Aorta (tissue), 5 donors: ENCODE data around the gene CD8B2. TPM values are rescaled to one million over a fixed set of nuclear protein-coding genes. Genes with fewer than 3 reads are reported as not detected.
"Not testable (repeated sequence)": the region's sequence is repeated elsewhere in the genome, so short reads cannot be mapped to it uniquely, and the experiment has no call there.

Experiments used
- ATAC-seq: fragments of 200-7000 bp; cut with Tn5 transposase; one replicate; pipeline ENCODE4 v1.9.1; 2022; ENCODE audit warnings: moderate library complexity; ENCODE audit not compliant: low FRiP score
- DNase-seq, 2 donors: peaks; one replicate each; pipeline ENCODE4 v3.0.0-alpha.2; 2020
- H3K27ac ChIP-seq, 2 donors: one replicate each; pipeline ENCODE4 v1.5.1; 2013; ENCODE audit warnings: low read length in 2 of 2, mild to moderate bottlenecking in 2 of 2, moderate library complexity in 2 of 2, control low read depth in 1 of 2, inconsistent platforms in 1 of 2, low read depth in 1 of 2
- H3K27me3 ChIP-seq, 2 donors: one replicate each; pipeline ENCODE4 v1.6.1; 2013; ENCODE audit warnings: control low read depth in 1 of 2, low read length in 1 of 2, mild to moderate bottlenecking in 1 of 2, moderate library complexity in 1 of 2; ENCODE audit not compliant: insufficient read depth in 2 of 2, control insufficient read depth in 1 of 2
- H3K36me3 ChIP-seq, 2 donors: one replicate each; pipeline ENCODE4 v1.6.1; 2013; ENCODE audit warnings: control low read depth in 1 of 2, low read length in 1 of 2, mild to moderate bottlenecking in 1 of 2; ENCODE audit not compliant: insufficient read depth in 2 of 2, control insufficient read depth in 1 of 2
- H3K4me1 ChIP-seq, 2 donors: one replicate each; pipeline ENCODE4 v1.6.1; 2013; ENCODE audit warnings: low read length in 2 of 2, control low read depth in 1 of 2, mild to moderate bottlenecking in 1 of 2, moderate library complexity in 1 of 2; ENCODE audit not compliant: insufficient read depth in 2 of 2, control insufficient read depth in 1 of 2
- H3K4me3 ChIP-seq, 2 donors: one replicate each; pipeline ENCODE4 v1.5.1; 2013; ENCODE audit warnings: low read length in 2 of 2, control low read depth in 1 of 2, mild to moderate bottlenecking in 1 of 2
- H3K9me3 ChIP-seq: one replicate; pipeline ENCODE4 v1.6.1; 2013; ENCODE audit warnings: mild to moderate bottlenecking, low read length; ENCODE audit not compliant: control insufficient read depth
- WGBS, 2 donors: extraction: QIAGEN DNeasy Blood & Tissue Kit; methylation state at CpG; one replicate each; pipeline ENCODE4 v1.1.7; 2013; 5-methylcytosine and 5-hydroxymethylcytosine counted together
- intact Hi-C, 2 donors: fragments of 100-400 bp; cut with DNase I; formaldehyde crosslinking; loops; one replicate each; pipeline versions ENCODE4 v1.14.2 to v1.15.0; 2022
- polyA plus RNA-seq, 2 donors: library from polyadenylated mRNA; stranded (reverse); fragments of 200-250 nt; gene quantifications; one replicate each; pipeline ENCODE4 v1.2.3, GENCODE V29; 2013
- total RNA-seq, 2 donors: library from RNA; stranded (reverse); fragmentation: NEBNext Ultra II Directional; extraction: Animal tissue kit (Norgen Biotek cat#: 25700); gene quantifications; one replicate each; pipeline ENCODE4 v1.2.1, GENCODE V29; 2021
- donor health status: healthy with polysubstance abuse.
- donor health status: Bipolar disorder and iron deficiency.
- donor health status: DM: no; HTN: no; CAD: no.
- donor health status: DM: no; HTN: no; CAD: no.
- donor health status: DM: yes; HTN: yes; CAD: no.

Gene CD8B2
- total and polyA plus RNA-seq, 4 donors = 0.09 to 0.50 (median 0.10) TPM; not detected in 1

- H3K4me1 ChIP-seq, intact Hi-C loops, ATAC-seq, H3K9me3 ChIP-seq, H3K27me3 ChIP-seq, H3K4me3 ChIP-seq, H3K27ac ChIP-seq, DNase-seq, H3K36me3 ChIP-seq: not testable (repeated sequence)
- WGBS, 2 donors = 76 to 87% methylated on average over 6 of the region's 6 CpGs
These were observed 2.5 kb downstream of the CD8B2 start for GRCh38 chr2:106489701-106490100.

GRCh38 chr2:106492399-106492798 is 5.2 kb downstream of the CD8B2 start:
- ATAC-seq, intact Hi-C loops: not testable (repeated sequence)
- WGBS, 2 donors = 85 to 88% methylated on average over 6 of the region's 6 CpGs

GRCh38 chr2:106492913-106493312 is 5.7 kb downstream of the CD8B2 start:
- H3K4me1 ChIP-seq, intact Hi-C loops, H3K36me3 ChIP-seq, H3K9me3 ChIP-seq, H3K27ac ChIP-seq, H3K4me3 ChIP-seq, DNase-seq, H3K27me3 ChIP-seq, ATAC-seq: not testable (repeated sequence)
- WGBS, 2 donors = 17 to 24% methylated on average over 6 of the region's 6 CpGs

More at GRCh38 chr2:106492399-106492798, 5.2 kb downstream of the CD8B2 start:
- not testable (repeated sequence) for H3K36me3 ChIP-seq, H3K4me1 ChIP-seq, H3K4me3 ChIP-seq, H3K27ac ChIP-seq, DNase-seq, H3K9me3 ChIP-seq, H3K27me3 ChIP-seq

DNA sequence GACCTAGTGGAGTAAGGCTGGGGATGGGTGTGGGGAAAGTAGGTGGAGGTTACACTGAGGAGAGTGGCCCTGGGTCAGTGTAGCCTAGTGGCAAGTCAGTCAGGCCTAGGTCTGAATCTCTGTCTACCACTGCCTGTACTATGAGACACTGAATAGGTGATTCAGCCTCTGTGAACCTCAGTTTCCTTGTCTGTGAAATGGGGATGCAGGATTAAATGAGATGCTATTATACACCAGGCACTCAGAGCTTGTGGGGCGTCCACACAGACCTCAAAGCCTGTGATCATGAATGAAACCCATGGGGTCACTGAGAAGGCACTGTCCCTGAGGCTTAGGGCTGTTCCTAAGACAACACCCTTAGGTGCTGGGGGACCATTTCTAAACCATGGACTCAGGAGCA is 11.4 kb downstream of the CD8B2 start:
- DNase-seq, H3K27me3 ChIP-seq, H3K4me3 ChIP-seq, H3K27ac ChIP-seq, H3K36me3 ChIP-seq, intact Hi-C loops, ATAC-seq, H3K9me3 ChIP-seq, H3K4me1 ChIP-seq: not testable (repeated sequence)
- 99 to 100% methylated on average over 1 of the region's 1 CpG for WGBS, 2 donors

DNA sequence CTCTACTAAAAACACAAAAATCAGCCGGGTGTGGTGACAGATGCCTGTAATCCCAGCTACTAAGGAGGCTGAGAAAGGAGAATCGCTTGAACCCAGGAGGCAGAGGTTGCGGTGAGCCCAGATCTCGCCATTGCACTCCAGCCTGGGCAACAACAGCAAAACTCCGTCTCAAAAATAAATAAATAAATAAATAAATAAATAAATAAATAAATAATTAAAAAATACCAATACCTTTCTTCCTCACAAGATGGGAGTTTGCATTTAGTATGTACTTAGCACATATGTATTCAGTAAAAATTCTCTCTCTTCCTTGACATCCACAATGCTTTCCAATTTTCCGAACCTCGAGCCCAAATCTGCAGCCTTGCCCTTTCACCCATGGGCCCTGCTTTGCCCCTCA is 13.2 kb downstream of the CD8B2 start:
- DNase-seq, ATAC-seq: not testable (repeated sequence)
- WGBS, 2 donors = 93 to 98% methylated on average over 6 of the region's 7 CpGs

GRCh38 chr2:106502351-106502750 is 15.2 kb downstream of the CD8B2 start:
- H3K9me3 ChIP-seq, ATAC-seq, H3K27ac ChIP-seq, H3K27me3 ChIP-seq, H3K36me3 ChIP-seq, H3K4me1 ChIP-seq, intact Hi-C loops, DNase-seq, H3K4me3 ChIP-seq: not testable (repeated sequence)
- WGBS, 2 donors = 92 to 94% methylated on average over 8 of the region's 8 CpGs

More for the DNA sequence above, 13.2 kb downstream of the CD8B2 start:
- H3K9me3 ChIP-seq, H3K4me1 ChIP-seq, H3K27ac ChIP-seq, H3K27me3 ChIP-seq, H3K36me3 ChIP-seq, intact Hi-C loops, H3K4me3 ChIP-seq: not testable (repeated sequence)

DNA sequence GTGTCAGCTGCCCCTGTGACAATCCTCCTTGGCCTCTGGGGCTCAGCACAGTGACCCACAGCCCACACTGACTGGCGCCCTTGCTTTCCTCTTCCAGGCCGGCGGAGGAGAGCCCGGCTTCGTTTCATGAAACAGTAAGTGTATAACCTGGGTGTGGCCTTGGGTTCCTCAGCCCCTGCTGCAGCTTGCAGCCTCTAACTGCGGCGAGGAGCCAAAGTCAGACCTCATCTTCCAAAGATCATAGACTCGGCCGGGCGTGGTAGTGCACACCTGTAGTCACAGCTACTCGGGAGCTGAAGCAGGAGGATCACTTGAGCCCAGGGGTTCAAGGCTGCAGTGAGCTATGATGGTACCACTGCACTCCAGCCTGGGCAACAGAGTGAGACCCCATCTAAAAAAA is 17.0 kb downstream of the CD8B2 start:
- H3K27ac ChIP-seq, H3K27me3 ChIP-seq, ATAC-seq, H3K4me1 ChIP-seq, H3K36me3 ChIP-seq, H3K4me3 ChIP-seq, DNase-seq, intact Hi-C loops, H3K9me3 ChIP-seq: not testable (repeated sequence)
- 94 to 99% methylated on average over 6 to 11 of the region's 11 CpGs for WGBS, 2 donors

DNA sequence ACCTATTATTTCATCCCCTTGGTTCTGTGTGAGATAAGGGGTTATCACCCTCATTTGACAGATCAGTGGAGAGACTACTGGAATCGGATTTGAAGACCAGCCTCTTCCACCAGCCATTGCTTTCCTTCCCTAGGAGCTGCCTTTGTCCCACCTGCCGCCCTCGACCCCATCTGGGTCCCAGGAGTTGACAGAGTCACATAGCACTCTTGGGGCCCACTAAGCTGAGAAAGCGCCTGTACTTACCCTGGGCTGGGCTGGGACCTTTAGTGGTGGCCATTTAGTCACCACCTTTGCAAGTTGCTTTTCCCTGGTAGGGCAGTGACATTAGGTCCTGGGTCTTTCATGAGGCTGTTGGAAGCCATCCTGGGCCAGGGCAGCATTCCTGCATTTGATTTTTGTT is 17.6 kb downstream of the CD8B2 start:
- H3K9me3 ChIP-seq, H3K4me1 ChIP-seq, intact Hi-C loops, H3K36me3 ChIP-seq, H3K27me3 ChIP-seq, ATAC-seq, H3K27ac ChIP-seq, H3K4me3 ChIP-seq, DNase-seq: not testable (repeated sequence)
- 94 to 99% methylated on average over 4 of the region's 4 CpGs for WGBS, 2 donors

DNA sequence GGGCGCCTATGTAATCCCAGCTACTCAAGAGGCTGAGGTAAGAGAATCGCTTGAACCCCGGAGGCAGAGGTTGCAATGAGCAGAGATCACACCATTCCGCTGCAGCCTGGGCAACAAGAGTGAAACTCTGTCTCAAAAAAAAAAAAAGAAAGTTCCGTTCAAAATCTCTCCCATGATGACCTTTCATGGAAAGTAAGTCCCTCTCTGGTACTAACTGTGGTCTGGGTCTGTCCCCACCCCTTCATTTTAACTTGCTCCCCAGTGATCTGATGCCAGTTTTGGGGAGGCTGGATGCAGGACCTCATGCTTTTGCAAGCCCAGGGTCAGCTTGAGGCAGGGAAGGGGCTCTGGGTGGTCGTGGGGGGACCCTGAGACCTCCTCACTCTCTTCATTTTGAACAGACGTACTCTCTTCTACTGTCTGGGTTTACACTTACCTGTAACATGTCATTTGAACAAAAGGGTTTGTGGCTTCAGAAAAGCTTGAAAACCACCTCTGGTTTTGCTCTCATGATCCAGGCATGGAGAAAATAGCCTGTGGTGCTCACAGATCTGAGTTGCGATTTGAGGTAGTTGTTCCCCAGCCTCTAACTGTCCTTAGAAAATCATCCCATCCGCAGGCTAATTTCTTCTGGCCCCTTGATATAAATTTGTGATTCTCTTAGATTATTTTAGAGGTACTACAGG is 19.0 kb downstream of the CD8B2 start:
- WGBS, 2 donors = 89 to 97% methylated on average over 9 of the region's 9 CpGs
- H3K36me3 ChIP-seq, H3K9me3 ChIP-seq, H3K4me1 ChIP-seq, H3K27me3 ChIP-seq, H3K4me3 ChIP-seq, ATAC-seq, intact Hi-C loops, H3K27ac ChIP-seq, DNase-seq: not testable (repeated sequence)
